GM12801 (cell line): ENCODE measurements around the gene FAM89B.

Source experiments
- TF ChIP-seq, protein P1 (sequence below): IDR thresholded peaks from one replicate; pipeline ENCODE4 v1.5.1; 2011; ENCODE audit warnings: control low read depth; ENCODE audit not compliant: insufficient read length; ENCODE audit errors: extremely low read depth

The FAM89B gene

DNA sequence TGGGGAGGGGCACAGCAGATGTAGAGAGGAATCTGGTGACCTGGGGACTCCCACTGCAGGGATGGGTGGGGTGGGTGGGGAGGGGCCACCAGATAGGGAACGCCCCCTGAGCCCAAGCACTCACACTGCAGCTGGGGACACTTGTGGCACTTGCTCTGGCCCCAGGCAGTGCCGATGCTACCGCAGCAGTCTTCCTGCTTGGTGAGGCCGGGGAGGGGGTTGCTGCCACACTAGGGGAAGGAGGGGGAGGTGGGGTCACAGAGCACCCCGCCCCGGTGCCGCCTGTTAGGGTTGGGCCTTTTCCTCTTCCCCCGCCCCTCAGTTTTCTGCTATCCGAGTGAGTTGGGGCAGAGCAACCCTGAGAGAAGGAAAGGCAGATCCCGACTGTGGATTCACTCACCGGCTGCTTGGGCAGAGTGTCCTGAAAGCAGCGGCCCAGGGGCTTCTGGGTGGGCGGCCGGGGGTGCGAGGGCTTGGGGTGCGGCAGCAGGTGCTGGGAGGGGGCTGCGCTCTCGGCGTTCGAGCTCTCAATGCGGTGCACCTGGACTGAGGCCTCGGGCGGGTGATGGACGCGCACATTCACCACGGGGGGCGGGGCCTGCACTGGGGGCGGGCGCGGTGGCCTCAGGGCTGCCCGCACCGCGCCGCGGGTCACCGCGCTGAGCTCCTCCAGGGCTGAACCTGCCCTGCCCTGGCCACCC, 18.9 kb upstream of the FAM89B start:
- TF ChIP-seq, protein P1, sequence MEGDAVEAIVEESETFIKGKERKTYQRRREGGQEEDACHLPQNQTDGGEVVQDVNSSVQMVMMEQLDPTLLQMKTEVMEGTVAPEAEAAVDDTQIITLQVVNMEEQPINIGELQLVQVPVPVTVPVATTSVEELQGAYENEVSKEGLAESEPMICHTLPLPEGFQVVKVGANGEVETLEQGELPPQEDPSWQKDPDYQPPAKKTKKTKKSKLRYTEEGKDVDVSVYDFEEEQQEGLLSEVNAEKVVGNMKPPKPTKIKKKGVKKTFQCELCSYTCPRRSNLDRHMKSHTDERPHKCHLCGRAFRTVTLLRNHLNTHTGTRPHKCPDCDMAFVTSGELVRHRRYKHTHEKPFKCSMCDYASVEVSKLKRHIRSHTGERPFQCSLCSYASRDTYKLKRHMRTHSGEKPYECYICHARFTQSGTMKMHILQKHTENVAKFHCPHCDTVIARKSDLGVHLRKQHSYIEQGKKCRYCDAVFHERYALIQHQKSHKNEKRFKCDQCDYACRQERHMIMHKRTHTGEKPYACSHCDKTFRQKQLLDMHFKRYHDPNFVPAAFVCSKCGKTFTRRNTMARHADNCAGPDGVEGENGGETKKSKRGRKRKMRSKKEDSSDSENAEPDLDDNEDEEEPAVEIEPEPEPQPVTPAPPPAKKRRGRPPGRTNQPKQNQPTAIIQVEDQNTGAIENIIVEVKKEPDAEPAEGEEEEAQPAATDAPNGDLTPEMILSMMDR, result no peak

DNA sequence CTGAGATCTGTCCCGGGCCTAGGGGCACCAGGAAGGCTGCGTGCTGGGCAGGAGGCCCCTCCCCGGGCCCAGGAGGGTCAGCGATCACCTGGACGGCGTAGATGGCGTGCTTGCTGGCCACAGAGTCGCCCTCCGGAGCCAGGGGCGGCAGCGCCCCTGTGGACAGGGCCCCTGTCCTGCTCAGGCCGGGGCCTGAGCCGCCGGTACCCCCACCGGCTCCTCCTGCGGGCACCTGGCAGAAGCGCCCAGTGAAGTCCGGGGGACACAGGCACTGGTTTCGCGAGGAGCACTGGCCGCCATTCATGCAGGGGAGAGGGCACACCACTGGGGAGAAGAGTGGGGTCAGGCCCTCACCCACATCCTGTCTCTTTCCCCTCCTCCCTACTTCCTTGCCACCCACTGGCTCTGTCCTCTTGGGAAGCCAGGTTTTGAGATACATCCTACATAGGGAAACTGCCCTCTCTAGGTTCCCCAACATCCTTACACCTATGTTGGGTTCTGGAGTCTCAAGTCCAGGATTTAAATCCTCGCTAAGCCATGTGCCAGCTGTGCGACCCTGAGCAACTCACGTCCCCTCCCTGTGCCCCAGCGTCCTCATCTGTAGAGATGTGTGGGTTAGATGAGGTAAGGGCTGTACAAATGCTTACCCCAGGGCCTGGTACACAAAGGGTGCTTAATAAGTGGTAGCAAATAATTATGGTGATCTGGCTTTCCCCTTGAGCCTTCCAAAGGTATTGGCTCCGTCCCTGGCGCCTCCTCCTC, 18.1 kb upstream of the FAM89B start:
- TF ChIP-seq, protein P1, result no peak

DNA sequence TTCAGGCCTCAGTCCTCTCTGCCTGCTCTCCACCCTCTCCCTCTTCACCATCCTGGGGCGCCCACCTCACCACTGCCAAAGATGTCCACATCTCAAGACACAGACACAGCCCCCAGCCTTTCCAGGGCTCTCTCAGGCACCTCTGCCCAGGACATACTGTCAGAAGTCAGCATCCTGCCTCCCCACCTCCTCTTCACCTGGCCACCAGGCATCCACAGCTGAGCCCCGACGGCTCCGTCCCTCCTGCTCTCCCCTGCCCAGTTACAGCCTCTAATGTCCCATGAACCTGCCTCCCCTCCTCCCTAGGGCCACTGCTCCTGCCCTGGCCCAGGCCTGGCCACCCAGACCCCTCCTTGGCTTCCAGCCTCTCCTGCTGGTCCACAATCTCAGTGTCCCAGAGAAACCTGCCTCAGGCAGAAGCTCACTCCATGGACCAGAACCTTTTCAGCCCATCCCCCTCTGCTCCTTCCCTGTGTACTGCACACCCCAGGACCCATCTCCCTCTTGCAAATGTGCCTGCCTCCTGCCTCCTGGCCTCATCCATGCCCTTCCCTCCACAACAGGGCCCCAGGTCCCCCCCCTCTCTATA, 17.4 kb upstream of the FAM89B start:
- TF ChIP-seq, protein P1, result no peak

DNA sequence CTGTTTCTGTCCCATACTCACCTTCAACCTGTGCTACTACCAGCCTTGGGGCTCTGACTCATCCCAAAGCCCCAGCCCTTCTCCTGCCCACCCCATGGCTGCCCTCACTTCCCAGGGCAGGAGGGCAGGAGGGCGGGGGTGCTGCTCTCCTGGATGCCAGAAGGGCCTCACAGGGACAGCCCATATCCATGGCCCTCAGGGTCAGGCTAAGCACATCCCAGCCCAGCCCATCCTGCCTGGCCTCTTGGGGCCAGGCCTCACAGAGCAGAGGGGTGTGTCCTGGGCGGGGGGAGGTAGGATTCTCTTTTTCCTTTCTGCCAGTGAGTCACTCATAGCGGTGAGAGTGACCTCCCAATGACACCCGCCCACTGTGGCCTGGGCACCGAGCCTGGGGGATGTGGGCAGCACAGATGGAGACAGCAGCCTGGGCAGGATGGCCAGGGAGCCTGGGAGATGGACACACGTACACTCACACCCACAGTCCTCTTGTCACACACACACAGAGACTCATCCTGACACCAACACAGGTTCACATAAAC, 16.6 kb upstream of the FAM89B start:
- TF ChIP-seq, protein P1, result no peak

DNA sequence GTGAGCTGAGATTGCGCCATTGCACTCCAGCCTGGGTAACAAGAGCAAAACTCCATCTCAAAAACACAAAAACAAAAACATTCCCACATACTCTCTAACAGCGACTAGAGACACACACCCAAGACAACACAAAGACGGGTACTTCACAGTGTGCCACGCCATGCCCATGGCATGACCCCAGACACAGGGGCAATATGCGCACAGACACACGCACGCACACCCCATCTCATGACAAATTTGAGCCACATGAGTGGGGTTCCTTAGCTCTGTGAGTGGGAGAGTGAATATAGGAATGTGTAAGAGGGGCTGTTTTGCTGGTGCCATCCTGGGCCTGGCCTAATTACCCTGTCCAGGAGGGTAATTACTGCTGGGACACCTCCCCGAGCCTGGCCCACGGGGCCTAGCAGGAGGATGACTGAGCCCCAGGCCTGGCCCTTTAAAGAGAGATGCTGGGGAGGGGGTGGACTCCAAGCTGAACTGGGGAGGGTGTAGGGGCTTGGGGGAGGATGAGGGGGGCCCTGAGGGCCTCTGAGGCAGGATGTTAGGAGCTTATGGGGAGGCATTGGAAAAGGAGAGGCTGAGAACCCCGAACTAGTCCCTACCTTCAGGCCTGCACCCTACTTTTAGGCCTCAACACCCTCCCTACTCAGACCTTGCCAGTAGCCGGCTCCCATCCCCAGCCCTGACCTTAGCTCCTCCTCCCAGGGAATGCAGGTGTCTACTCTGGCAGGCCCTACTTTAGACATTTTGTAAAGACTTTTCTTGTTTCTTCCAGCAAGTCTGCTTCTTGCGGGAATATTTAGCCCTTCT, 15.7 kb upstream of the FAM89B start:
- TF ChIP-seq, protein P1, result no peak

DNA sequence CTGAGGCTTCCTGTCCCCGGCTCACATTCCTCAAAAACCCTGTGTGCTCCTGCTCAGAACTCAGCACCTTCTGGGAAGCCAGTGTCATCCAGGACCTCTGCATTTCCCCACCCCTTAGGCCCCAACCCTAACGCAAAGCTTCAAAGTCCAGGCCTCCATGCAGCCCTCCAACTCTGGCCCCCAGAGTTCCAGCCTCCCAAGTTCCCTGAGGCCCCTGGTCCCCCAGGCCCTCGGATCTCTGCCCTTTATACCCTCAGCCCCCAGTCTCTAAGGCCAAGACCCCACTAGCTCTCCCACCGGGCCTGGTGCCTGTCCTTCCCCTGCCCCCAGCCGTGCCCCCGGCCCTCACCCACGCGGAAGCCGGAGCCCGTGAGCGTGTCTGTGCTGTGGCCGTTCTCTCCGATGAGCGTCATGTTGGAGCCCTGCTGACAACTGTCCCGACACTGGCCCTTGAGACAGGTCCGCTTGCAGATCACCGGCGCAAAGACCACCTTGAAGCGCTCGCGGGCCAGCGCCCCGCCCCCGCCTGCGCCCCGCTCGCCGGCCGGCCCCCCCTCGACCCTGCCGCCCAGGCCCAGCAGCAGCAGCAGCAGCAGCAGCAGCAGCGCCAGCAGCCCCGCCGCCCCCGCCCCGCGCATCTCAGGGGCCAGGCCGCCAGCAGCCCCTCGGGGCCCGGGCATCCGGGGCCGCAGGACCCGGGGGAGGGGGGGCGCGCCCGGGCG, 14.9 kb upstream of the FAM89B start:
- TF ChIP-seq, protein P1, result no peak
